ENCODE data around the gene ZNF516. TPM values are rescaled to one million over a fixed set of nuclear protein-coding genes. Genes with fewer than 3 reads are reported as not detected.

ZNF516 gene
- total RNA-seq, 4 donors from 2014 or later = 34.4 to 57.3 (median 39.5) TPM

DNA sequence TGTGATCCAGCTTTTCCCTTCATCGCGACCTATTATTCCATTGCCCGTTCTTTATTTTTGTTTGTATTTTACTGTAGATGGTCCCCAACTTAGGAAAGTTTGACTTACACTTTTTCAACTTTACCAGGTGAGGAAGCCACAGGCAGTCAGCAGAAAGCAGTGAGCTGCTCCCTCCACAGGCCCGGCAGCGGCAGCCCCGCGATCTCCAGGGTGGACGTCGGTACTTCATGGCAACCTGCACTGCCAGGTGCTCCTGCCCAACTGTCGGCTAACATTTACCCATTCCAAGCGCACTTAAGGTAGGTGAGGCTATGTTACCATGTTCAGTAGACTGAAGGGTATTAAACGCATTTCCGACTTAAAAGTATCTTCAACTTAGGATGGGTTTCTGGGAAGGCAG lies 12.8 kb downstream of the ZNF516 start:
- no peak for DNase-seq (ENCODE audit: low spot score in 2 of 2)
- TF ChIP-seq CTCF (IDR thresholded peaks at IDR 0.05) = no peak
- whole genome bisulfite sequencing, 2 donors = 94 to 95% methylated on average over 13 of the region's 13 CpGs
- intact Hi-C loops (cut with DNase I; ENCODE audit: low total_unique reads) = no loop called here
- no peak overlapping the region for H3K4me3 ChIP-seq (ENCODE audit: low read depth, poor library complexity, severe bottlenecking)

DNA sequence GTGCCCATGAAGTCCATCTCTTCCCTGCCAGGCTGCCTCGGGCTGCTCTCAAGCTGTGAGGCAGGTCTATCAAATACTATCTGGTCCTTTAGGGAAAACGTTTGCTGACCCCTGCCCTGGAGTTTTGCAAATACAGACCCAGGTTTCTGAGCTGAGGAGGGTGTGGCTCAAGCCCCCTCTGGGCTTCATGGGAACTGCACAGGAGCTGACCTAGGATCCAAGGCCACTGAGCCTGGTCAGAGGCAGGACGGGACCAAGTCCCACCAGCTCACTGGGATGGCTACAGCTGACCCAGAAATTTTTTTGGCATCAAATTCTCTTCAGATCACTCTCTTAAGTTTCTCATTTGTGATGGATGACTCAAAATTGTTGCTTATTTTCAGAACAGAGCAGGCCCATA lies 14.1 kb downstream of the ZNF516 start:
- TF ChIP-seq POLR2A (IDR thresholded peaks at IDR 0.05) = no peak
- TF ChIP-seq CTCF (IDR thresholded peaks at IDR 0.05) = no peak
- no peak overlapping the region for H3K4me3 ChIP-seq (ENCODE audit: low read depth, poor library complexity, severe bottlenecking)
- intact Hi-C loops (cut with DNase I; ENCODE audit: low total_unique reads) = no loop called here
- 83 to 87% methylated on average over 3 of the region's 3 CpGs for WGBS, 2 donors
- no peak for DNase-seq (ENCODE audit: low spot score in 2 of 2)

GRCh38 chr18:76479351-76480238 lies 15.4 kb downstream of the ZNF516 start:
- no peak for DNase-seq (ENCODE audit: low spot score in 2 of 2)
- intact Hi-C loops (cut with DNase I; ENCODE audit: low total_unique reads) = no loop called here
- no peak for TF ChIP-seq POLR2A (IDR thresholded peaks at IDR 0.05)
- 76 to 77% methylated on average over 13 of the region's 13 CpGs for WGBS, 2 donors
- H3K4me3 ChIP-seq (ENCODE audit: low read depth, poor library complexity, severe bottlenecking) = no peak overlapping the region

- intact Hi-C loops (cut with DNase I; ENCODE audit: low total_unique reads) = no loop called here
- 49 to 56% methylated on average over 16 of the region's 16 CpGs for WGBS, 2 donors
- no peak for DNase-seq (ENCODE audit: low spot score in 2 of 2)
- H3K4me3 ChIP-seq (ENCODE audit: low read depth, poor library complexity, severe bottlenecking) = no peak overlapping the region
- TF ChIP-seq POLR2A (IDR thresholded peaks at IDR 0.05) (no peak), CTCF (IDR thresholded peaks at IDR 0.05) (no peak)
Measured at GRCh38 chr18:76476665-76477561, 18.1 kb downstream of the ZNF516 start.

DNA sequence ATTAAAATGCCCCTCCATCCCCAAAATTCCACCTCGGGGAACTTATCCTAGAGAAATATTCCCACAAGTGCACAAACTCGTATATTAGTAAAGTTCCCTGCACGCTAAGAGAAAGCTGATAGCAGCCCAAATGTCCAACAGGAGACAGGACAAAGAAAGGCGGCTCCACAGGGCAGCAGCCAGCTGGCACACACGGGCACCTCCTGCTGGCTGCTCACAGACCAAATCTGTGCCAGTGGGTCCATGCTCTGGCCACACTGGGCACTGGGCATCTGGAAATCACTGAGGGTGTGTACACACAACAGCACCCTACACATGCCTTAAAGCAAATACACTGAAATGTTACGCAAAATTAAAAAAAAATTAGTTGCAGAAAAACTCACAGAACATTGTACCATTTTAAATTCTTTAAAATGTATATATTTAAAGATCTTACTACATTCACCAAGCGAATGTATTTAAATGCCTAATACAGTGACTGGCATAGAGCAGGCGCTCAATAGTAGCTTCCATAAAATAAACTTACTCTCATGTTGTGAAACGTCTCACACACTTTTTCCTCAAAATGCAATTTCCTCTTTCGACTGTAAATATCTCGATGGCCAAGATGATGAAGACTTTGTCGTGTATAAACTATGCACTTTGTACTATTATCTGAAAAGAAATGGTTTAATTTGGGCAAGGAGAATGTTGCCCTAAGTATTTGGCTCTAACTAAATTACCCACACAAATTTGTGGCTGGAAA lies 19.4 kb downstream of the ZNF516 start:
- WGBS, 2 donors = 79 to 82% methylated on average over 12 of the region's 12 CpGs
- no peak overlapping the region for H3K4me3 ChIP-seq (ENCODE audit: low read depth, poor library complexity, severe bottlenecking)
- no peak for TF ChIP-seq POLR2A (IDR thresholded peaks at IDR 0.05)
- no peak for TF ChIP-seq CTCF (IDR thresholded peaks at IDR 0.05)
- intact Hi-C loops (cut with DNase I; ENCODE audit: low total_unique reads) = no loop called here
- no peak for DNase-seq (ENCODE audit: low spot score in 2 of 2)
